ENCODE data around the gene RUNX1. TPM values are rescaled to one million over a fixed set of nuclear protein-coding genes. Genes with fewer than 3 reads are reported as not detected.

The RUNX1 gene
- total RNA-seq, 2 experiments from 2014 or later = 50.6 to 55.8 TPM

GRCh38 chr21:34871026-34871908 lies 177.8 kb downstream of the RUNX1 start:
- Mint-ChIP-seq H3K27me3 (no peaks in the 10 kb centered on the region), H3K4me1 (ENCODE audit: low read depth) (peaks cover 45% of the 10 kb centered on the region), H3K36me3 (peaks cover 54% of the 10 kb centered on the region), H3K4me3 (no peak overlapping the region), H3K9me3 (no peaks in the 10 kb centered on the region), H3K27ac (no peak overlapping the region)
- DNase-seq = no peak
- POLR2A ChIA-PET = no interaction called here
- CTCF ChIA-PET = interaction anchor here (1.7 kb wide), 1 partner anchor 18 kb away, joined by 4 read pairs; no protein-coding TSS in a partner anchor
- intact Hi-C loops (cut with micrococcal nuclease) = no loop called here

- peaks cover 56% of the 10 kb centered on the region for H3K36me3 Mint-ChIP-seq
- no peak overlapping the region for H3K27ac Mint-ChIP-seq
- no peaks in the 10 kb centered on the region for H3K9me3 Mint-ChIP-seq
- no peak overlapping the region for H3K4me3 Mint-ChIP-seq
- H3K4me1 Mint-ChIP-seq (ENCODE audit: low read depth) = peaks cover 46% of the 10 kb centered on the region
- CTCF ChIA-PET = interaction anchor here (0.6 to 0.8 kb wide), 2 partner anchors 125 to 824 kb away, joined by 3 read pairs; no protein-coding TSS in a partner anchor
- DNase-seq = no peak
- intact Hi-C loops (cut with micrococcal nuclease) = no loop called here
- POLR2A ChIA-PET = interaction anchor here (0.6 kb wide), 1 partner anchor 23 kb away, joined by 3 read pairs; no protein-coding TSS in a partner anchor
- H3K27me3 Mint-ChIP-seq = no peaks in the 10 kb centered on the region
These were observed 178.9 kb downstream of the RUNX1 start for GRCh38 chr21:34870246-34870645.

- intact Hi-C loops (cut with micrococcal nuclease) = loop anchor here (5.0 kb wide), 1 partner anchor 62 kb away; no protein-coding TSS in a partner anchor
- no peaks in the 10 kb centered on the region for H3K27me3 Mint-ChIP-seq
- H3K36me3 Mint-ChIP-seq = peaks cover 60% of the 10 kb centered on the region
- no peak overlapping the region for H3K27ac Mint-ChIP-seq
- ChIA-PET POLR2A (interaction anchor here (0.6 kb wide), 1 partner anchor 22 kb away, joined by 3 read pairs; no protein-coding TSS in a partner anchor), CTCF (interaction anchor here (0.8 kb wide), 1 partner anchor 124 kb away, joined by 3 read pairs; no protein-coding TSS in a partner anchor)
- H3K4me1 Mint-ChIP-seq (ENCODE audit: low read depth) = peaks cover 47% of the 10 kb centered on the region
- DNase-seq = no peak
- H3K9me3 Mint-ChIP-seq = no peaks in the 10 kb centered on the region
- H3K4me3 Mint-ChIP-seq = no peak overlapping the region
These were observed 179.6 kb downstream of the RUNX1 start for GRCh38 chr21:34869545-34869944.

- Mint-ChIP-seq H3K27me3 (no peaks in the 10 kb centered on the region), H3K36me3 (peaks cover 61% of the 10 kb centered on the region), H3K4me3 (no peak overlapping the region), H3K9me3 (no peaks in the 10 kb centered on the region), H3K27ac (no peak overlapping the region), H3K4me1 (ENCODE audit: low read depth) (peaks cover 57% of the 10 kb centered on the region)
- DNase-seq = no peak
- intact Hi-C loops (cut with micrococcal nuclease) = loop anchor here (5.0 kb wide), 1 partner anchor 60 kb away; no protein-coding TSS in a partner anchor
- CTCF ChIA-PET = interaction anchor here (1.0 to 1.1 kb wide), 3 partner anchors 12 to 175 kb away, joined by 3 to 4 read pairs (median 3); no protein-coding TSS in a partner anchor
- POLR2A ChIA-PET = no interaction called here
These were observed 181.3 kb downstream of the RUNX1 start for GRCh38 chr21:34867785-34868184.

GRCh38 chr21:34865400-34866241 lies 183.5 kb downstream of the RUNX1 start:
- peak; percentile 74 for DNase-seq
- ChIA-PET CTCF (interaction anchor here (1.0 kb wide), 1 partner anchor 975 kb away, joined by 4 read pairs; no protein-coding TSS in a partner anchor), POLR2A (interaction anchor here (0.9 to 1.3 kb wide), 3 partner anchors 16 to 122 kb away, joined by 3 read pairs; no protein-coding TSS in a partner anchor)
- H3K27ac Mint-ChIP-seq = peak overlapping the region; percentile 68
- H3K4me1 Mint-ChIP-seq (ENCODE audit: low read depth) = peaks cover 64% of the 10 kb centered on the region
- intact Hi-C loops (cut with micrococcal nuclease) = loop anchor here (1.0 to 5.0 kb wide), 2 partner anchors 19 to 58 kb away; no protein-coding TSS in a partner anchor
- no peaks in the 10 kb centered on the region for H3K9me3 Mint-ChIP-seq
- no peaks in the 10 kb centered on the region for H3K27me3 Mint-ChIP-seq
- peak overlapping the region; percentile 27 for H3K4me3 Mint-ChIP-seq
- H3K36me3 Mint-ChIP-seq = peaks cover 73% of the 10 kb centered on the region

GRCh38 chr21:34864370-34865149 lies 184.5 kb downstream of the RUNX1 start:
- H3K4me3 Mint-ChIP-seq = no peak overlapping the region
- CTCF ChIA-PET = interaction anchor here (1.0 kb wide), 1 partner anchor 976 kb away, joined by 4 read pairs; no protein-coding TSS in a partner anchor
- no peaks in the 10 kb centered on the region for H3K27me3 Mint-ChIP-seq
- H3K27ac Mint-ChIP-seq = peak overlapping the region; percentile 68
- no peaks in the 10 kb centered on the region for H3K9me3 Mint-ChIP-seq
- intact Hi-C loops (cut with micrococcal nuclease) = loop anchor here (5.0 kb wide), 1 partner anchor 57 kb away; no protein-coding TSS in a partner anchor
- POLR2A ChIA-PET = no interaction called here
- peaks cover 80% of the 10 kb centered on the region for H3K36me3 Mint-ChIP-seq
- no peak for DNase-seq
- peaks cover 69% of the 10 kb centered on the region for H3K4me1 Mint-ChIP-seq (ENCODE audit: low read depth)

GRCh38 chr21:34862951-34863350 lies 186.2 kb downstream of the RUNX1 start:
- H3K27me3 Mint-ChIP-seq = no peaks in the 10 kb centered on the region
- H3K9me3 Mint-ChIP-seq = no peaks in the 10 kb centered on the region
- H3K4me3 Mint-ChIP-seq = no peak overlapping the region
- intact Hi-C loops (cut with micrococcal nuclease) = no loop called here
- H3K27ac Mint-ChIP-seq = no peak overlapping the region
- ChIA-PET CTCF (no interaction called here), POLR2A (interaction anchor here (0.6 to 1.3 kb wide), 2 partner anchors 17 to 22 kb away, joined by 3 to 5 read pairs; no protein-coding TSS in a partner anchor)
- no peak for DNase-seq
- peaks cover 83% of the 10 kb centered on the region for H3K36me3 Mint-ChIP-seq
- peaks cover 61% of the 10 kb centered on the region for H3K4me1 Mint-ChIP-seq (ENCODE audit: low read depth)

- H3K4me3 Mint-ChIP-seq = no peak overlapping the region
- peak overlapping the region; percentile 18 for H3K27ac Mint-ChIP-seq
- no peak for DNase-seq
- CTCF ChIA-PET = no interaction called here
- H3K9me3 Mint-ChIP-seq = no peaks in the 10 kb centered on the region
- peaks cover 86% of the 10 kb centered on the region for H3K36me3 Mint-ChIP-seq
- peaks cover 46% of the 10 kb centered on the region for H3K4me1 Mint-ChIP-seq (ENCODE audit: low read depth)
- intact Hi-C loops (cut with micrococcal nuclease) = no loop called here
- POLR2A ChIA-PET = no interaction called here
- no peaks in the 10 kb centered on the region for H3K27me3 Mint-ChIP-seq
These were observed 187.8 kb downstream of the RUNX1 start for GRCh38 chr21:34861258-34861657.

- Mint-ChIP-seq H3K4me1 (ENCODE audit: low read depth) (peaks cover 35% of the 10 kb centered on the region), H3K27me3 (no peaks in the 10 kb centered on the region), H3K27ac (no peak overlapping the region), H3K4me3 (no peak overlapping the region), H3K36me3 (peaks cover 80% of the 10 kb centered on the region), H3K9me3 (no peaks in the 10 kb centered on the region)
- POLR2A ChIA-PET = no interaction called here
- no peak for DNase-seq
- CTCF ChIA-PET = no interaction called here
- intact Hi-C loops (cut with micrococcal nuclease) = no loop called here
These were observed 189.0 kb downstream of the RUNX1 start for GRCh38 chr21:34859976-34860653.

- no peak overlapping the region for H3K27ac Mint-ChIP-seq
- intact Hi-C loops (cut with micrococcal nuclease) = no loop called here
- ChIA-PET CTCF (no interaction called here), POLR2A (no interaction called here)
- H3K36me3 Mint-ChIP-seq = peaks cover 72% of the 10 kb centered on the region
- no peak overlapping the region for H3K4me3 Mint-ChIP-seq
- no peaks in the 10 kb centered on the region for H3K27me3 Mint-ChIP-seq
- DNase-seq = no peak
- no peaks in the 10 kb centered on the region for H3K9me3 Mint-ChIP-seq
- H3K4me1 Mint-ChIP-seq (ENCODE audit: low read depth) = peaks cover 20% of the 10 kb centered on the region
These were observed 190.5 kb downstream of the RUNX1 start for GRCh38 chr21:34858559-34858958.

- DNase-seq = no peak
- CTCF ChIA-PET = no interaction called here
- Mint-ChIP-seq H3K27me3 (no peaks in the 10 kb centered on the region), H3K4me3 (no peak overlapping the region), H3K36me3 (peaks cover 68% of the 10 kb centered on the region), H3K9me3 (no peaks in the 10 kb centered on the region), H3K4me1 (ENCODE audit: low read depth) (peaks cover 19% of the 10 kb centered on the region), H3K27ac (no peak overlapping the region)
- intact Hi-C loops (cut with micrococcal nuclease) = no loop called here
- POLR2A ChIA-PET = no interaction called here
These were observed 191.2 kb downstream of the RUNX1 start for GRCh38 chr21:34857874-34858273.
